Measurements from ENCODE around the gene ACIN1. TPM values are rescaled to one million over a fixed set of nuclear protein-coding genes. Genes with fewer than 3 reads are reported as not detected.

The ACIN1 gene
- total RNA-seq, 1 donor from 2014 or later, result 161 TPM

GRCh38 chr14:23066855-23067744 is 27.8 kb downstream of the ACIN1 start:
- no peak overlapping the region for H3K27ac ChIP-seq
- TF ChIP-seq CTCF (IDR thresholded peaks at IDR 0.05), result no peak
- no peak overlapping the region for H3K4me3 ChIP-seq
- H3K36me3 ChIP-seq, result peaks cover 73% of the 10 kb centered on the region
- ATAC-seq, result no peak
- H3K27me3 ChIP-seq, result no peaks in the 10 kb centered on the region
- intact Hi-C loops (cut with DNase I), result no loop called here
- no peak for DNase-seq
- no peaks in the 10 kb centered on the region for H3K9me3 ChIP-seq
- peaks cover 32% of the 10 kb centered on the region for H3K4me1 ChIP-seq

- H3K27ac ChIP-seq, result no peak overlapping the region
- intact Hi-C loops (cut with DNase I), result no loop called here
- H3K4me3 ChIP-seq, result no peak overlapping the region
- peaks cover 27% of the 10 kb centered on the region for H3K4me1 ChIP-seq
- H3K27me3 ChIP-seq, result no peaks in the 10 kb centered on the region
- DNase-seq (no peak), ATAC-seq (no peak)
- no peak for TF ChIP-seq CTCF (IDR thresholded peaks at IDR 0.05)
- peaks cover 80% of the 10 kb centered on the region for H3K36me3 ChIP-seq
- no peaks in the 10 kb centered on the region for H3K9me3 ChIP-seq
Measured at GRCh38 chr14:23066368-23066767, 28.6 kb downstream of the ACIN1 start.

- ATAC-seq (no peak), DNase-seq (no peak)
- Histone ChIP-seq H3K27me3 (no peaks in the 10 kb centered on the region), H3K4me3 (no peak overlapping the region), H3K9me3 (no peaks in the 10 kb centered on the region), H3K4me1 (peaks cover 11% of the 10 kb centered on the region), H3K36me3 (peaks cover 100% of the 10 kb centered on the region), H3K27ac (no peak overlapping the region)
- no peak for TF ChIP-seq CTCF (IDR thresholded peaks at IDR 0.05)
- intact Hi-C loops (cut with DNase I), result no loop called here
Measured at GRCh38 chr14:23063601-23064000, 31.3 kb downstream of the ACIN1 start.

- TF ChIP-seq CTCF (IDR thresholded peaks at IDR 0.05), result no peak
- Histone ChIP-seq H3K4me3 (no peak overlapping the region), H3K36me3 (peaks cover 86% of the 10 kb centered on the region), H3K4me1 (peaks cover 9% of the 10 kb centered on the region), H3K9me3 (no peaks in the 10 kb centered on the region), H3K27ac (peak overlapping the region; percentile 14), H3K27me3 (no peaks in the 10 kb centered on the region)
- intact Hi-C loops (cut with DNase I), result no loop called here
- ATAC-seq (peak; percentile 46), DNase-seq (no peak)
Measured at GRCh38 chr14:23062002-23062401, 32.9 kb downstream of the ACIN1 start.

GRCh38 chr14:23060536-23061260 is 34.2 kb downstream of the ACIN1 start:
- no peak overlapping the region for H3K4me3 ChIP-seq
- no peaks in the 10 kb centered on the region for H3K9me3 ChIP-seq
- H3K27ac ChIP-seq, result no peak overlapping the region
- intact Hi-C loops (cut with DNase I), result no loop called here
- no peaks in the 10 kb centered on the region for H3K27me3 ChIP-seq
- H3K36me3 ChIP-seq, result peaks cover 73% of the 10 kb centered on the region
- DNase-seq (no peak), ATAC-seq (no peak)
- peaks cover 18% of the 10 kb centered on the region for H3K4me1 ChIP-seq
- TF ChIP-seq CTCF (IDR thresholded peaks at IDR 0.05), result no peak
